ENCODE measurements around the gene PHLDA1. TPM values are rescaled to one million over a fixed set of nuclear protein-coding genes. Genes with fewer than 3 reads are reported as not detected.

The PHLDA1 gene
- total RNA-seq, 1 donor from 2014 or later = 12.1 TPM

- no peaks in the 10 kb centered on the region for H3K36me3 Mint-ChIP-seq (ENCODE audit: low read depth)
- H3K27ac Mint-ChIP-seq (ENCODE audit: unreplicated experiment) = no peak overlapping the region
- H3K9me3 Mint-ChIP-seq (ENCODE audit: low read depth) = no peaks in the 10 kb centered on the region
- no peaks in the 10 kb centered on the region for H3K27me3 Mint-ChIP-seq (ENCODE audit: low read depth)
- no peak overlapping the region for H3K4me3 Mint-ChIP-seq (ENCODE audit: unreplicated experiment)
- DNase-seq (ENCODE audit: low spot score) = no peak
- peaks cover 29% of the 10 kb centered on the region for H3K4me1 Mint-ChIP-seq (ENCODE audit: low read depth)
- TF ChIP-seq CTCF (IDR thresholded peaks at IDR 0.05) = no peak
These were observed 13.5 kb downstream of the PHLDA1 start for GRCh38 chr12:76018111-76018510.

- Mint-ChIP-seq H3K4me1 (ENCODE audit: low read depth) (peaks cover 28% of the 10 kb centered on the region), H3K27ac (ENCODE audit: unreplicated experiment) (no peak overlapping the region), H3K27me3 (ENCODE audit: low read depth) (peaks cover 2% of the 10 kb centered on the region), H3K4me3 (ENCODE audit: unreplicated experiment) (no peak overlapping the region), H3K36me3 (ENCODE audit: low read depth) (no peaks in the 10 kb centered on the region), H3K9me3 (ENCODE audit: low read depth) (no peaks in the 10 kb centered on the region)
- TF ChIP-seq CTCF (IDR thresholded peaks at IDR 0.05) = no peak
- no peak for DNase-seq (ENCODE audit: low spot score)
These were observed 17.6 kb downstream of the PHLDA1 start for GRCh38 chr12:76014007-76014406.

- H3K4me3 Mint-ChIP-seq (ENCODE audit: unreplicated experiment) = no peak overlapping the region
- DNase-seq (ENCODE audit: low spot score) = no peak
- no peak overlapping the region for H3K27ac Mint-ChIP-seq (ENCODE audit: unreplicated experiment)
- peaks cover 26% of the 10 kb centered on the region for H3K4me1 Mint-ChIP-seq (ENCODE audit: low read depth)
- H3K27me3 Mint-ChIP-seq (ENCODE audit: low read depth) = peaks cover 2% of the 10 kb centered on the region
- no peaks in the 10 kb centered on the region for H3K9me3 Mint-ChIP-seq (ENCODE audit: low read depth)
- H3K36me3 Mint-ChIP-seq (ENCODE audit: low read depth) = no peaks in the 10 kb centered on the region
- no peak for TF ChIP-seq CTCF (IDR thresholded peaks at IDR 0.05)
These were observed 18.0 kb downstream of the PHLDA1 start for GRCh38 chr12:76013603-76014002.

DNA sequence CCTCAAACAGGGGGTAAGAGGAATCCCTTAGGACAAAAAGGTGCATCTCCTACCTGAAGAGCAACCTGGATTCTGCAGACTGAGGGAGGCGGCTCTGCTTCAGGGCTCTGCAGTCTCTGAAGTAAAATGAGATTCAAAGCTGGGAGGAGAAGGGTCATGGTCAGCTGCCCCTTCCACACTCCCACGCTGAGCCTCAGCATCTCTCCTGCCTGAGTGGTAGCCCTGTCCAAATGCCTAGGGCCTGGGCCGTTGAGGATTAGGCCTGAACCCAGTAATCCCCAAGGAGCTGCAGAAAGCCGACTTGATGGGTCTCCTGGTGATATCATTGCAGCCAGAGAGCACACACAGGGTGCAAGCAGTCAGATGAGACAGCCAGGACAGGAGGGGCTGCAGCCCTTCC lies 18.9 kb downstream of the PHLDA1 start:
- no peaks in the 10 kb centered on the region for H3K9me3 Mint-ChIP-seq (ENCODE audit: low read depth)
- peaks cover 18% of the 10 kb centered on the region for H3K4me1 Mint-ChIP-seq (ENCODE audit: low read depth)
- H3K36me3 Mint-ChIP-seq (ENCODE audit: low read depth) = no peaks in the 10 kb centered on the region
- no peak for TF ChIP-seq CTCF (IDR thresholded peaks at IDR 0.05)
- H3K27ac Mint-ChIP-seq (ENCODE audit: unreplicated experiment) = no peak overlapping the region
- peaks cover 2% of the 10 kb centered on the region for H3K27me3 Mint-ChIP-seq (ENCODE audit: low read depth)
- no peak overlapping the region for H3K4me3 Mint-ChIP-seq (ENCODE audit: unreplicated experiment)
- DNase-seq (ENCODE audit: low spot score) = no peak

DNA sequence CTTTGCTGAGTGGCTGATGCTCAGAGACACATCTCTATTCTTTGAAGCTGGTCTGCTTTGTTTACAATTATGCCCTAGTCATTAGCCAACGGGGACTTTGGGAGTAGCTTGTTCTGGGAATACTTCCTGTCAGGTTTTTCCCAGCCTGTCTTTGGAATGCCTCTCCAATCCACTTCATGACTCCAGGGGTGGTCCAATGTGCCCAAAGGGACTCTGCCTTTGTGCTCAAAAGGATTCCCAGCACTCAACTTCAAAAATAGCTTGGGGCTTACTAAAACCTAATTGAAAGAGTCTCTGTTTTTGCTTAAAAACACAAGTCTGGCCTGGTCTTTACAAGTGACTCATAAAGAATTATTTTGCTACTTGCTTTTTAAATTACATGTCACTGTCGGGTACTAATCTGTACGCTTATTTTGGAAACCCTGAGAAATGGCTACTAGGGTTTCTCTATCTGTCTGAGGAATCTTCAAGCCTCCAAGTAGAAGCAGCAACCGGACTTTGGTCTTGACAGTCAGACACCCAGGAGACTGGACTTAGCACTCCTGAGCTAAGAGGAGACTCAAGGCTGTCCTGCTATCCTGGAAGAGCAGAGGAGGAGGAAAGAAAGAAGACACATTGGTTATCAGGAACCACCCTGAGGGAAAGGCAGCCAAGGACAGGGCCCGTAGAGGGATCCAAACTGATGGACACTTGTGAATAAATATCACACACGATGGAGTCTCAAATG lies 20.7 kb downstream of the PHLDA1 start:
- TF ChIP-seq CTCF (IDR thresholded peaks at IDR 0.05) = no peak
- no peak overlapping the region for H3K4me3 Mint-ChIP-seq (ENCODE audit: unreplicated experiment)
- no peaks in the 10 kb centered on the region for H3K9me3 Mint-ChIP-seq (ENCODE audit: low read depth)
- DNase-seq (ENCODE audit: low spot score) = no peak
- H3K36me3 Mint-ChIP-seq (ENCODE audit: low read depth) = no peaks in the 10 kb centered on the region
- peaks cover 4% of the 10 kb centered on the region for H3K27me3 Mint-ChIP-seq (ENCODE audit: low read depth)
- peaks cover 18% of the 10 kb centered on the region for H3K4me1 Mint-ChIP-seq (ENCODE audit: low read depth)
- peak overlapping the region; percentile 81 for H3K27ac Mint-ChIP-seq (ENCODE audit: unreplicated experiment)
